ENCODE results near the gene TTC31. TPM values are rescaled to one million over a fixed set of nuclear protein-coding genes. Genes with fewer than 3 reads are reported as not detected.

The TTC31 gene
- total RNA-seq, 2 experiments from 2014 or later = 20.6 to 26.1 TPM

DNA sequence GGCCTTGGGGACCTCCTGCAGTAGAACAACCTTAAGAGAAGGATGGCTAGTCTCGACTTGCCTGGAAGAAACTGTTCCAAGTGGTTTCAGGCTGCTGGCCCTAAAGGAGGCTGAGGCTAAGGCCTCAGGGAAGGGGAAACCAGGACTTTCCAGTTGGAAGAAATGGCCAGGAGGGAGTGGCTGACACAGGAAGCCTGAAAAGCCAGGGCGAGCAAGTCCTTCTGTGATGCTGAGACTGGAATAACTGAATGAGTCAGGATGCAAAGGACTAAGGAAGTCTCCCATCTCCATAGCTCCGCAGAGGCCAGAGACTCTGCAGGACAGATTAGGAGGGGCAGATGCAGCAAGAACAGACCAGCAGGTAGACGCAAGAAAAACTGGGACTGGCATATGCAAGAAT, 54.3 kb downstream of the TTC31 start:
- intact Hi-C loops (cut with DNase I, micrococcal nuclease) = loop anchor here (10.0 kb wide), 2 partner anchors 142 to 712 kb away; partner anchors contain the start of gene STAMBP (in 1 of the 2)
- CTCF ChIA-PET = no interaction called here
- ATAC-seq (ENCODE audit: poor library complexity) = no peak
- Histone ChIP-seq H3K4me3 (ENCODE audit: low read length) (no peak overlapping the region), H3K27ac (ENCODE audit: low read depth in 1 of 2, low read length in 2 of 2) (no peak overlapping the region), H3K36me3 (ENCODE audit: insufficient read depth, low read length) (peaks cover 10% of the 10 kb centered on the region), H3K4me1 (ENCODE audit: insufficient read depth, low read length) (no peaks in the 10 kb centered on the region), H3K27me3 (ENCODE audit: control insufficient read depth in 1 of 2, insufficient read depth in 2 of 2, low read length in 2 of 2) (peaks cover 14 to 18% of the 10 kb centered on the region in 2 experiments), H3K9me3 (ENCODE audit: control insufficient read depth in 1 of 2, insufficient read depth in 1 of 2, low read length in 2 of 2) (no peaks in the 10 kb centered on the region)
- H3K27me3 Mint-ChIP-seq = peaks cover 32% of the 10 kb centered on the region
- DNase-seq = no peak
- peaks cover 4% of the 10 kb centered on the region for H3K4me1 Mint-ChIP-seq (ENCODE audit: low read depth)
- POLR2A ChIA-PET = no interaction called here
- H3K4me3 Mint-ChIP-seq = no peak overlapping the region
- no peak overlapping the region for H3K27ac Mint-ChIP-seq
- TF ChIP-seq, protein P1, sequence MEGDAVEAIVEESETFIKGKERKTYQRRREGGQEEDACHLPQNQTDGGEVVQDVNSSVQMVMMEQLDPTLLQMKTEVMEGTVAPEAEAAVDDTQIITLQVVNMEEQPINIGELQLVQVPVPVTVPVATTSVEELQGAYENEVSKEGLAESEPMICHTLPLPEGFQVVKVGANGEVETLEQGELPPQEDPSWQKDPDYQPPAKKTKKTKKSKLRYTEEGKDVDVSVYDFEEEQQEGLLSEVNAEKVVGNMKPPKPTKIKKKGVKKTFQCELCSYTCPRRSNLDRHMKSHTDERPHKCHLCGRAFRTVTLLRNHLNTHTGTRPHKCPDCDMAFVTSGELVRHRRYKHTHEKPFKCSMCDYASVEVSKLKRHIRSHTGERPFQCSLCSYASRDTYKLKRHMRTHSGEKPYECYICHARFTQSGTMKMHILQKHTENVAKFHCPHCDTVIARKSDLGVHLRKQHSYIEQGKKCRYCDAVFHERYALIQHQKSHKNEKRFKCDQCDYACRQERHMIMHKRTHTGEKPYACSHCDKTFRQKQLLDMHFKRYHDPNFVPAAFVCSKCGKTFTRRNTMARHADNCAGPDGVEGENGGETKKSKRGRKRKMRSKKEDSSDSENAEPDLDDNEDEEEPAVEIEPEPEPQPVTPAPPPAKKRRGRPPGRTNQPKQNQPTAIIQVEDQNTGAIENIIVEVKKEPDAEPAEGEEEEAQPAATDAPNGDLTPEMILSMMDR (IDR thresholded peaks at IDR 0.05) = no peak
- no peaks in the 10 kb centered on the region for H3K9me3 Mint-ChIP-seq
- H3K36me3 Mint-ChIP-seq (ENCODE audit: low read depth) = peaks cover 4% of the 10 kb centered on the region

DNA sequence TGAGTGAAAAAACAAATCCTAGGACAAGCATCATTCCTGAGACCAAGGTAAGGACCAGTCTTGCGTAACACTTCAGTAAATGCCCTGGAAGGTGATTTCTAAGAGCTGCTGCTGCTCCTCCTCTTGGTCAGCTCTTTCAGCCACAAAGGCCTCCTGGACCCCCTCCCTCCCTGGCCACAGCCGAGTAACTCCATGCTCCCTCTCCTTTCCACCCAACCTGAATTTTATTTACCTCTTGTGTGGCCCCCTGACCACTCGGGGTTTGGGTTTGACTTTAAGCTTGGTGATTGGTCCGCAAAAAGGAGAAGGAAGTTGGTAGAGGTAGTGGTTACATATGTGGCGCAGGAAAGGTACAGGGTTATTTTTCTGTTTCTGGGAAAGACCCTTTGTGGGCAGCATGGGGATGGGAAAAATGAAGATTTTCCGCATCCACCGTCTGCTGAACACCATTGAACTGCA, 56.0 kb downstream of the TTC31 start:
- ChIA-PET POLR2A (no interaction called here), CTCF (no interaction called here)
- DNase-seq (no peak), ATAC-seq (ENCODE audit: poor library complexity) (no peak)
- TF ChIP-seq, protein P1 (IDR thresholded peaks at IDR 0.05) = no peak
- Histone ChIP-seq H3K9me3 (ENCODE audit: control insufficient read depth in 1 of 2, insufficient read depth in 1 of 2, low read length in 2 of 2) (no peaks in the 10 kb centered on the region), H3K27me3 (ENCODE audit: control insufficient read depth in 1 of 2, insufficient read depth in 2 of 2, low read length in 2 of 2) (peaks cover 14 to 22% of the 10 kb centered on the region in 2 experiments), H3K4me1 (ENCODE audit: insufficient read depth, low read length) (no peaks in the 10 kb centered on the region), H3K36me3 (ENCODE audit: insufficient read depth, low read length) (no peaks in the 10 kb centered on the region), H3K4me3 (ENCODE audit: low read length) (no peak overlapping the region), H3K27ac (ENCODE audit: low read depth in 1 of 2, low read length in 2 of 2) (no peak overlapping the region)
- Mint-ChIP-seq H3K4me1 (ENCODE audit: low read depth) (no peaks in the 10 kb centered on the region), H3K27me3 (peaks cover 45% of the 10 kb centered on the region), H3K4me3 (no peak overlapping the region), H3K27ac (no peak overlapping the region), H3K9me3 (no peaks in the 10 kb centered on the region), H3K36me3 (ENCODE audit: low read depth) (no peaks in the 10 kb centered on the region)
- intact Hi-C loops (cut with DNase I, micrococcal nuclease) = loop anchor here (10.0 kb wide), 2 partner anchors 144 to 714 kb away; partner anchors contain the start of gene STAMBP (in 1 of the 2)

DNA sequence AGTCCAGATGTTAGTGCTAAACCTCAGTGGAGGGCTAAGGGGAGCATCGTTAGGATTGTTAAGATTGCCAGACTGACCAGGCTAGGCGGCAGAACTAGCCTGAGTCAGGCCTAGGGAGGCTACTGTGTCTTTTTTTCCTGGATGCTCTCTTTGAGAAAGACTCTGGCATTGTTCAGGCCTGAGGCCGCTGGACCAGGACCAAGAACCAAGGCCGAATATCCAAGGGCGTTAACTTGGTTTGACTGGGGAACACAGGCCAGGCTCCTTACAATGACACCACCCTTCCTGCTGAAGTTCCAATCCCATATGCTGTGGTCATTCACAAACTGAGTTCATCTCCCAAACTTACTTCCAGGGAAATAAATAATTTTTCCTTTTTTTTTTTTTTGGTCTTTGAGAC, 57.4 kb downstream of the TTC31 start:
- H3K27me3 ChIP-seq (ENCODE audit: control insufficient read depth in 1 of 2, insufficient read depth in 2 of 2, low read length in 2 of 2) = peaks cover 14 to 22% of the 10 kb centered on the region in 2 experiments
- no peaks in the 10 kb centered on the region for H3K4me1 ChIP-seq (ENCODE audit: insufficient read depth, low read length)
- CTCF ChIA-PET = no interaction called here
- no peaks in the 10 kb centered on the region for H3K36me3 ChIP-seq (ENCODE audit: insufficient read depth, low read length)
- no peak overlapping the region for H3K4me3 ChIP-seq (ENCODE audit: low read length)
- Mint-ChIP-seq H3K4me3 (no peak overlapping the region), H3K9me3 (no peaks in the 10 kb centered on the region), H3K4me1 (ENCODE audit: low read depth) (no peaks in the 10 kb centered on the region), H3K36me3 (ENCODE audit: low read depth) (no peaks in the 10 kb centered on the region), H3K27ac (no peak overlapping the region), H3K27me3 (peaks cover 57% of the 10 kb centered on the region)
- TF ChIP-seq, protein P1 (IDR thresholded peaks at IDR 0.05) = no peak
- POLR2A ChIA-PET = no interaction called here
- no peaks in the 10 kb centered on the region for H3K9me3 ChIP-seq (ENCODE audit: control insufficient read depth in 1 of 2, insufficient read depth in 1 of 2, low read length in 2 of 2)
- no peak overlapping the region for H3K27ac ChIP-seq (ENCODE audit: low read depth in 1 of 2, low read length in 2 of 2)
- no peak for DNase-seq
- intact Hi-C loops (cut with DNase I, micrococcal nuclease) = no loop called here
- ATAC-seq (ENCODE audit: poor library complexity) = no peak
